ENCODE results near the gene COG2.
"Not testable (repeated sequence)": the region's sequence is repeated elsewhere in the genome, so short reads cannot be mapped to it uniquely, and the experiment has no call there.

COG2 gene

GRCh38 chr1:230707732-230708630, 65.7 kb downstream of the COG2 start:
- intact Hi-C loops (cut with DNase I): no loop called here
- no peak for DNase-seq

GRCh38 chr1:230708631-230709580, 66.6 kb downstream of the COG2 start:
- intact Hi-C loops (cut with DNase I): no loop called here

GRCh38 chr1:230709619-230710542, 67.6 kb downstream of the COG2 start:
- intact Hi-C loops (cut with DNase I): loop anchor here (5.0 kb wide), 2 partner anchors 42 to 68 kb away; partner anchors contain the start of gene COG2
- no peak for DNase-seq

More at GRCh38 chr1:230708631-230709580, 66.6 kb downstream of the COG2 start:
- no peak for DNase-seq

- intact Hi-C loops (cut with DNase I): loop anchor here (5.0 kb wide), 2 partner anchors 42 to 68 kb away; partner anchors contain the start of gene COG2
- DNase-seq: no peak
Measured at GRCh38 chr1:230710543-230710904, 68.2 kb downstream of the COG2 start.

- intact Hi-C loops (cut with DNase I): loop anchor here (5.0 kb wide), 2 partner anchors 41 to 69 kb away; partner anchors contain the start of gene COG2
- DNase-seq: no peak
Measured at GRCh38 chr1:230711245-230711644, 69.0 kb downstream of the COG2 start.

GRCh38 chr1:230712470-230712942, 70.2 kb downstream of the COG2 start:
- intact Hi-C loops (cut with DNase I): loop anchor here (5.0 kb wide), 2 partner anchors 40 to 70 kb away; partner anchors contain the start of gene COG2
- DNase-seq: no peak

GRCh38 chr1:230713138-230713537, 70.9 kb downstream of the COG2 start:
- intact Hi-C loops (cut with DNase I): loop anchor here (5.0 kb wide), 2 partner anchors 39 to 71 kb away; partner anchors contain the start of gene COG2
- no peak for DNase-seq

- no peak for DNase-seq
- intact Hi-C loops (cut with DNase I): loop anchor here (5.0 kb wide), 2 partner anchors 39 to 71 kb away; partner anchors contain the start of gene COG2
Measured at GRCh38 chr1:230713547-230713914, 71.2 kb downstream of the COG2 start.

GRCh38 chr1:230713915-230714764, 71.9 kb downstream of the COG2 start, which contains the start of gene AGT:
Gene AGT (minus strand): TSS chr1:230714122. CDS start chr1:230710823, 3,299 bp downstream.
- intact Hi-C loops (cut with DNase I): loop anchor here (5.0 kb wide), 2 partner anchors 38 to 72 kb away; partner anchors contain the start of gene COG2
- peak; percentile 48 to 93 (median 82) for DNase-seq

GRCh38 chr1:230715510-230715909, 73.2 kb downstream of the COG2 start:
- intact Hi-C loops (cut with DNase I): no loop called here

GRCh38 chr1:230716453-230716852, 74.2 kb downstream of the COG2 start:
- DNase-seq; intact Hi-C loops (cut with DNase I): not testable (repeated sequence)

More at GRCh38 chr1:230715510-230715909, 73.2 kb downstream of the COG2 start:
- DNase-seq: no peak

- intact Hi-C loops (cut with DNase I): no loop called here
- no peak for DNase-seq
Measured at GRCh38 chr1:230717251-230717650, 75.0 kb downstream of the COG2 start.

- intact Hi-C loops (cut with DNase I); DNase-seq: not testable (repeated sequence)
Measured at GRCh38 chr1:230721849-230722522, 79.7 kb downstream of the COG2 start.

- DNase-seq: no peak
- intact Hi-C loops (cut with DNase I): no loop called here
Measured at GRCh38 chr1:230725256-230726012, 83.2 kb downstream of the COG2 start.

- intact Hi-C loops (cut with DNase I): no loop called here
- peak in 15 of 42 donors; percentile 26 to 63 (median 50) for DNase-seq
Measured at GRCh38 chr1:230728710-230729392, 86.6 kb downstream of the COG2 start.

Data from head of caudate nucleus (tissue), 42 donors.